Osteoblast (primary cell): ENCODE data around the gene IER5L. TPM values are rescaled to one million over a fixed set of nuclear protein-coding genes. Genes with fewer than 3 reads are reported as not detected.

Source experiments
- DNase-seq: peaks from one replicate; pipeline ENCODE4 v3.0.0; 2011; ENCODE audit warnings: low spot score, mixed read lengths; ENCODE audit not compliant: insufficient read length; ENCODE audit errors: missing footprints
- H2AFZ ChIP-seq: 2 replicates; pipeline ENCODE4 v1.6.0; 2011; ENCODE audit warnings: mild to moderate bottlenecking, low read length
- H3K27ac ChIP-seq: 2 replicates; pipeline ENCODE4 v1.5.1; 2011; ENCODE audit warnings: mild to moderate bottlenecking, low read depth, low read length, moderate library complexity
- H3K27me3 ChIP-seq: 2 replicates; pipeline ENCODE4 v1.6.0; 2012; ENCODE audit warnings: mild to moderate bottlenecking, control low read depth, inconsistent platforms, low read length, moderate library complexity; ENCODE audit not compliant: insufficient read depth
- H3K36me3 ChIP-seq: 2 replicates; pipeline ENCODE4 v1.5.1; 2011; ENCODE audit warnings: mild to moderate bottlenecking, low read length, control low read depth, moderate library complexity; ENCODE audit not compliant: insufficient read depth
- H3K4me1 ChIP-seq: 2 replicates; pipeline ENCODE4 v1.5.1; 2011; ENCODE audit warnings: mild to moderate bottlenecking, low read length, control low read depth, moderate library complexity; ENCODE audit not compliant: insufficient read depth
- H3K4me2 ChIP-seq: 2 replicates; pipeline ENCODE4 v1.6.0; 2011; ENCODE audit warnings: mild to moderate bottlenecking, low read length; ENCODE audit not compliant: insufficient read depth
- H3K4me3 ChIP-seq: fragments of 200-600 bp; sonication (generic); 3 replicates; pipeline ENCODE4 v1.5.1; 2012; ENCODE audit warnings: mild to moderate bottlenecking, low read length, inconsistent platforms; ENCODE audit not compliant: insufficient read depth
- H3K79me2 ChIP-seq: 2 replicates; pipeline ENCODE4 v1.6.0; 2012; ENCODE audit warnings: mild to moderate bottlenecking, low read length, control low read depth, inconsistent platforms; ENCODE audit not compliant: insufficient read depth
- H3K9me3 ChIP-seq: 2 replicates; pipeline ENCODE4 v1.5.1; 2011; ENCODE audit warnings: low read depth, low read length, control low read depth
- H4K20me1 ChIP-seq: 2 replicates; pipeline ENCODE4 v1.6.0; 2012; ENCODE audit warnings: mild to moderate bottlenecking, low read length, control low read depth; ENCODE audit not compliant: insufficient read depth
- total RNA-seq: library from RNA; depleted of rRNA; stranded (reverse); fragments of >200 nt; gene quantifications from 2 replicates; pipeline ENCODE4 v1.2.3, GENCODE V29; 2012
- TF ChIP-seq, protein P1 (sequence below): IDR thresholded peaks from 2 replicates; pipeline ENCODE4 v1.5.1; 2011; ENCODE audit warnings: mild to moderate bottlenecking, low read depth, low read length, moderate library complexity; ENCODE audit errors: extremely low read depth

Gene IER5L
- total RNA-seq, 1 donor, result 86.1 TPM

- Histone ChIP-seq H2AFZ (no peak overlapping the region), H3K4me1 (peaks cover 69% of the 10 kb centered on the region)
Observed at GRCh38 chr9:129140397-129141065, 37.5 kb downstream of the IER5L start.

DNA sequence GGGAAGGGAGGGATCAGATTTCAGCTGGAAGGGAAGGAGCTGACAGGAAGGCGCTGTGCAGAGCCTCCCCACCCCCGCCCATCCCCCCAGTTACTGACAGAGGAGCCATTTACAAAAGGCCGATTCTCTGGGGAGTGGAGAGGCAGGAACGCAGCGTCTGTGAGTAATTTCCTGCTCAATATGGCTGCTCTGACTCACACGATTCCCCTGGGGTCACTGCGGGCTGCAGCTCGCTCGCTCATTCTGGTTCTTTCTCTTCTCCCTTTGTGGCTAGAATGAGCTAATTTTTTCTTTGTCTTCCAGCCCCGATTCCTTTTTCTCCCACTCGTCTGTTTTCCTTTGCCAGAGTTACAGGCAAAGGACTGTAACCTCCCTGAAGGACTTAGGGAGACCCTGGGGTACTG lies 38.1 kb downstream of the IER5L start:
- H3K9me3 ChIP-seq, result no peaks in the 10 kb centered on the region
- H4K20me1 ChIP-seq, result no peaks in the 10 kb centered on the region
- peak overlapping the region; percentile 86 for H3K4me2 ChIP-seq
- peaks cover 15% of the 10 kb centered on the region for H3K79me2 ChIP-seq
- H3K36me3 ChIP-seq, result peaks cover 24% of the 10 kb centered on the region
- DNase-seq, result peak; percentile 98
- H3K4me3 ChIP-seq, result peak overlapping the region; percentile 61
- TF ChIP-seq, protein P1, sequence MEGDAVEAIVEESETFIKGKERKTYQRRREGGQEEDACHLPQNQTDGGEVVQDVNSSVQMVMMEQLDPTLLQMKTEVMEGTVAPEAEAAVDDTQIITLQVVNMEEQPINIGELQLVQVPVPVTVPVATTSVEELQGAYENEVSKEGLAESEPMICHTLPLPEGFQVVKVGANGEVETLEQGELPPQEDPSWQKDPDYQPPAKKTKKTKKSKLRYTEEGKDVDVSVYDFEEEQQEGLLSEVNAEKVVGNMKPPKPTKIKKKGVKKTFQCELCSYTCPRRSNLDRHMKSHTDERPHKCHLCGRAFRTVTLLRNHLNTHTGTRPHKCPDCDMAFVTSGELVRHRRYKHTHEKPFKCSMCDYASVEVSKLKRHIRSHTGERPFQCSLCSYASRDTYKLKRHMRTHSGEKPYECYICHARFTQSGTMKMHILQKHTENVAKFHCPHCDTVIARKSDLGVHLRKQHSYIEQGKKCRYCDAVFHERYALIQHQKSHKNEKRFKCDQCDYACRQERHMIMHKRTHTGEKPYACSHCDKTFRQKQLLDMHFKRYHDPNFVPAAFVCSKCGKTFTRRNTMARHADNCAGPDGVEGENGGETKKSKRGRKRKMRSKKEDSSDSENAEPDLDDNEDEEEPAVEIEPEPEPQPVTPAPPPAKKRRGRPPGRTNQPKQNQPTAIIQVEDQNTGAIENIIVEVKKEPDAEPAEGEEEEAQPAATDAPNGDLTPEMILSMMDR, result no peak
- peak overlapping the region; percentile 100 for H3K27ac ChIP-seq
- no peak overlapping the region for H2AFZ ChIP-seq
- H3K4me1 ChIP-seq, result peaks cover 63% of the 10 kb centered on the region
- no peaks in the 10 kb centered on the region for H3K27me3 ChIP-seq

More at GRCh38 chr9:129140397-129141065, 37.5 kb downstream of the IER5L start:
- peaks cover 15% of the 10 kb centered on the region for H3K79me2 ChIP-seq
- peak overlapping the region; percentile 35 for H3K4me2 ChIP-seq
- peak; percentile 90 for DNase-seq
- peaks cover 20% of the 10 kb centered on the region for H3K36me3 ChIP-seq
- TF ChIP-seq, protein P1, result no peak
- no peaks in the 10 kb centered on the region for H4K20me1 ChIP-seq
- H3K9me3 ChIP-seq, result no peaks in the 10 kb centered on the region
- H3K27me3 ChIP-seq, result no peaks in the 10 kb centered on the region
- H3K4me3 ChIP-seq, result peak overlapping the region; percentile 44
- H3K27ac ChIP-seq, result peak overlapping the region; percentile 100

GRCh38 chr9:129139233-129139992 lies 38.6 kb downstream of the IER5L start:
- Histone ChIP-seq H4K20me1 (no peaks in the 10 kb centered on the region), H3K36me3 (peaks cover 28% of the 10 kb centered on the region), H3K4me3 (peak overlapping the region; percentile 61), H3K27ac (peak overlapping the region; percentile 100), H3K27me3 (no peaks in the 10 kb centered on the region), H3K4me2 (peak overlapping the region; percentile 86), H2AFZ (peak overlapping the region; percentile 25), H3K9me3 (no peaks in the 10 kb centered on the region), H3K4me1 (peaks cover 62% of the 10 kb centered on the region), H3K79me2 (peaks cover 15% of the 10 kb centered on the region)
- TF ChIP-seq, protein P1, result peak; percentile 88
- DNase-seq, result peak; percentile 95
